HCT116 (cell line): Measurements from ENCODE around the gene TSPAN2.

Experiments used
- EZH2 ChIP-seq: fragments of 200-600 bp; sonication (generic); IDR thresholded peaks from 2 replicates; pipeline ENCODE4 v1.6.1; 2017; ENCODE audit warnings: antibody characterized with exemption, mixed run types
- POLR2A ChIP-seq: IDR thresholded peaks from 2 replicates; pipeline ENCODE4 v1.7.0; 2011; ENCODE audit warnings: borderline replicate concordance; ENCODE audit not compliant: insufficient read depth, insufficient read length; ENCODE audit errors: extremely low read depth
- RAD21 ChIP-seq: IDR thresholded peaks from 2 replicates; pipeline ENCODE4 v1.6.1; 2012; ENCODE audit warnings: low read depth, mild to moderate bottlenecking
- SIN3A ChIP-seq: IDR thresholded peaks from 2 replicates; pipeline ENCODE4 v1.6.1; 2012; ENCODE audit warnings: low read depth
- ZNF274 ChIP-seq: fragments of 200-500 bp; sonication (Bioruptor generic); IDR thresholded peaks from 2 replicates; pipeline ENCODE4 v1.6.1; 2014; ENCODE audit warnings: mild to moderate bottlenecking, low read depth, low read length, inconsistent platforms
- TF ChIP-seq, protein P1 (sequence below), 3 experiments: fragments of 200-600 bp in 1 of 3; sonication (generic) in 1 of 3; IDR thresholded peaks in 2 of 3; conservative IDR thresholded peaks in 1 of 3; 2 replicates each; pipeline ENCODE4 v1.5.1; 2012 to 2017; ENCODE audit warnings: low read depth in 2 of 3, low read length in 2 of 3, antibody characterized with exemption in 1 of 3, borderline replicate concordance in 1 of 3, control low read depth in 1 of 3, mild to moderate bottlenecking in 1 of 3, mixed read lengths in 1 of 3, mixed run types in 1 of 3, moderate library complexity in 1 of 3; ENCODE audit not compliant: insufficient read depth in 1 of 3

- no peak for TF ChIP-seq POLR2A
- TF ChIP-seq SIN3A, result no peak
- no peak for TF ChIP-seq EZH2
- TF ChIP-seq, protein P1, sequence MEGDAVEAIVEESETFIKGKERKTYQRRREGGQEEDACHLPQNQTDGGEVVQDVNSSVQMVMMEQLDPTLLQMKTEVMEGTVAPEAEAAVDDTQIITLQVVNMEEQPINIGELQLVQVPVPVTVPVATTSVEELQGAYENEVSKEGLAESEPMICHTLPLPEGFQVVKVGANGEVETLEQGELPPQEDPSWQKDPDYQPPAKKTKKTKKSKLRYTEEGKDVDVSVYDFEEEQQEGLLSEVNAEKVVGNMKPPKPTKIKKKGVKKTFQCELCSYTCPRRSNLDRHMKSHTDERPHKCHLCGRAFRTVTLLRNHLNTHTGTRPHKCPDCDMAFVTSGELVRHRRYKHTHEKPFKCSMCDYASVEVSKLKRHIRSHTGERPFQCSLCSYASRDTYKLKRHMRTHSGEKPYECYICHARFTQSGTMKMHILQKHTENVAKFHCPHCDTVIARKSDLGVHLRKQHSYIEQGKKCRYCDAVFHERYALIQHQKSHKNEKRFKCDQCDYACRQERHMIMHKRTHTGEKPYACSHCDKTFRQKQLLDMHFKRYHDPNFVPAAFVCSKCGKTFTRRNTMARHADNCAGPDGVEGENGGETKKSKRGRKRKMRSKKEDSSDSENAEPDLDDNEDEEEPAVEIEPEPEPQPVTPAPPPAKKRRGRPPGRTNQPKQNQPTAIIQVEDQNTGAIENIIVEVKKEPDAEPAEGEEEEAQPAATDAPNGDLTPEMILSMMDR (IDR thresholded peaks at IDR 0.05 in 2 of 3, conservative IDR thresholded peaks at IDR 0.05 in 1 of 3; ENCODE audit: borderline replicate concordance in 1 of 3, insufficient read depth in 1 of 3, low read depth in 2 of 3, low read length in 2 of 3), result no peak
- no peak for TF ChIP-seq RAD21
- TF ChIP-seq ZNF274, result no peak
These were observed 53.7 kb downstream of the TSPAN2 start for GRCh38 chr1:115035652-115036051.
